ENCODE data around the gene MRPL28. TPM values are rescaled to one million over a fixed set of nuclear protein-coding genes. Genes with fewer than 3 reads are reported as not detected.
"Not testable (repeated sequence)": the region's sequence is repeated elsewhere in the genome, so short reads cannot be mapped to it uniquely, and the experiment has no call there.

MRPL28 gene
- total RNA-seq, 1 experiment from 2014 or later: 91.2 TPM

- peaks cover 7% of the 10 kb centered on the region for H3K4me1 Mint-ChIP-seq (ENCODE audit: low read depth, unreplicated experiment)
- POLR2A ChIA-PET: interaction anchor here (0.6 kb wide), 1 partner anchor 1615 kb away, joined by 4 read pairs; no protein-coding TSS in a partner anchor
- Histone ChIP-seq H3K4me3 (ENCODE audit: low read depth, low read length) (no peak overlapping the region), H3K4me1 (no peaks in the 10 kb centered on the region), H3K9me3 (no peaks in the 10 kb centered on the region), H3K27me3 (replicated peaks; ENCODE audit: control insufficient read depth, insufficient read depth, low read length) (no peaks in the 10 kb centered on the region), H3K36me3 (ENCODE audit: control insufficient read depth, insufficient read depth, low read length) (peaks cover 4% of the 10 kb centered on the region; the same call in 1 of the 2 replicates)
- no peak overlapping the region for H3K4me3 Mint-ChIP-seq (ENCODE audit: unreplicated experiment)
- no TSS peak for BruUV-seq (replicated peaks)
- CTCF ChIA-PET: interaction anchor here (0.9 to 1.2 kb wide), 2 partner anchors 10 kb away, joined by 3 to 4 read pairs; no protein-coding TSS in a partner anchor
- H3K27ac Mint-ChIP-seq (ENCODE audit: unreplicated experiment): no peak overlapping the region
- intact Hi-C loops (cut with micrococcal nuclease; ENCODE audit: unreplicated experiment): no loop called here
- no peak for DNase-seq
- TF ChIP-seq CTCF (IDR thresholded peaks at IDR 0.05; ENCODE audit: insufficient read depth in 1 of 2, low read depth in 1 of 2, low read length in 1 of 2, severe bottlenecking in 1 of 2, unreplicated experiment in 1 of 2): no peak
- H3K36me3 Mint-ChIP-seq (ENCODE audit: insufficient read depth, unreplicated experiment): peaks cover 46% of the 10 kb centered on the region
- H3K27me3 Mint-ChIP-seq (ENCODE audit: insufficient read depth, unreplicated experiment): no peaks in the 10 kb centered on the region
- no peaks in the 10 kb centered on the region for H3K9me3 Mint-ChIP-seq (ENCODE audit: unreplicated experiment)
These were observed 27.7 kb downstream of the MRPL28 start for GRCh38 chr16:342455-343213.

- H3K27me3 ChIP-seq (replicated peaks; ENCODE audit: control insufficient read depth, insufficient read depth, low read length); H3K27me3 Mint-ChIP-seq (ENCODE audit: insufficient read depth, unreplicated experiment); H3K36me3 ChIP-seq (ENCODE audit: control insufficient read depth, insufficient read depth, low read length); BruUV-seq (replicated peaks); DNase-seq; H3K4me3 ChIP-seq (ENCODE audit: low read depth, low read length); H3K27ac Mint-ChIP-seq (ENCODE audit: unreplicated experiment); H3K9me3 ChIP-seq; H3K4me1 ChIP-seq; intact Hi-C loops (cut with micrococcal nuclease; ENCODE audit: unreplicated experiment); H3K4me1 Mint-ChIP-seq (ENCODE audit: low read depth, unreplicated experiment); H3K4me3 Mint-ChIP-seq (ENCODE audit: unreplicated experiment); H3K9me3 Mint-ChIP-seq (ENCODE audit: unreplicated experiment): not testable (repeated sequence)
- peaks cover 46% of the 10 kb centered on the region for H3K36me3 Mint-ChIP-seq (ENCODE audit: insufficient read depth, unreplicated experiment)
- POLR2A ChIA-PET: interaction anchor here (0.6 kb wide), 1 partner anchor 1616 kb away, joined by 4 read pairs; no protein-coding TSS in a partner anchor
- CTCF ChIA-PET: interaction anchor here (0.9 kb wide), 1 partner anchor 11 kb away, joined by 3 read pairs; no protein-coding TSS in a partner anchor
These were observed 28.4 kb downstream of the MRPL28 start for GRCh38 chr16:341974-342336.

GRCh38 chr16:341095-341973 lies 29.0 kb downstream of the MRPL28 start:
- H3K27me3 ChIP-seq (replicated peaks; ENCODE audit: control insufficient read depth, insufficient read depth, low read length); H3K4me3 ChIP-seq (ENCODE audit: low read depth, low read length); H3K4me1 Mint-ChIP-seq (ENCODE audit: low read depth, unreplicated experiment); H3K27ac Mint-ChIP-seq (ENCODE audit: unreplicated experiment); H3K9me3 Mint-ChIP-seq (ENCODE audit: unreplicated experiment); H3K4me1 ChIP-seq; H3K27me3 Mint-ChIP-seq (ENCODE audit: insufficient read depth, unreplicated experiment); intact Hi-C loops (cut with micrococcal nuclease; ENCODE audit: unreplicated experiment); POLR2A ChIA-PET; BruUV-seq (replicated peaks); H3K36me3 ChIP-seq (ENCODE audit: control insufficient read depth, insufficient read depth, low read length); DNase-seq; H3K4me3 Mint-ChIP-seq (ENCODE audit: unreplicated experiment); H3K9me3 ChIP-seq: not testable (repeated sequence)
- peaks cover 47% of the 10 kb centered on the region for H3K36me3 Mint-ChIP-seq (ENCODE audit: insufficient read depth, unreplicated experiment)
- CTCF ChIA-PET: interaction anchor here (0.9 kb wide), 1 partner anchor 12 kb away, joined by 3 read pairs; no protein-coding TSS in a partner anchor
